Small intestine (tissue), 7 donors: ENCODE data around the gene CFAP99. TPM values are rescaled to one million over a fixed set of nuclear protein-coding genes. Genes with fewer than 3 reads are reported as not detected.

ENCODE experiments used
- DNase-seq, 2 donors: peaks; one replicate each; pipeline versions ENCODE4 v3.0.0 to v3.0.0-alpha.2; 2013
- FAIRE-seq: peaks from 2 replicates; lab custom pipeline; 2012; peaks lifted over from hg19 to GRCh38; lab: Jason Lieb, UNC
- H3K27ac ChIP-seq, 3 donors: one replicate each; pipeline ENCODE4 v1.5.1; 2013; ENCODE audit warnings: low read length in 2 of 3, mild to moderate bottlenecking in 2 of 3, control low read depth in 1 of 3, inconsistent platforms in 1 of 3, low read depth in 1 of 3, moderate library complexity in 1 of 3
- H3K27me3 ChIP-seq, 3 donors: one replicate each; pipeline ENCODE4 v1.6.1; 2013; ENCODE audit warnings: low read length in 3 of 3, inconsistent platforms in 1 of 3; ENCODE audit not compliant: control insufficient read depth in 3 of 3, insufficient read depth in 3 of 3
- H3K36me3 ChIP-seq, 3 donors: one replicate each; pipeline ENCODE4 v1.6.1; 2013; ENCODE audit warnings: low read length in 3 of 3, inconsistent platforms in 1 of 3, low read depth in 1 of 3, mild to moderate bottlenecking in 1 of 3, moderate library complexity in 1 of 3; ENCODE audit not compliant: control insufficient read depth in 3 of 3, insufficient read depth in 2 of 3
- H3K4me1 ChIP-seq, 3 donors: one replicate each; pipeline ENCODE4 v1.6.1; 2013; ENCODE audit warnings: low read length in 2 of 3, inconsistent platforms in 1 of 3, low read depth in 1 of 3, mild to moderate bottlenecking in 1 of 3, moderate library complexity in 1 of 3; ENCODE audit not compliant: control insufficient read depth in 3 of 3, insufficient read depth in 2 of 3
- H3K4me3 ChIP-seq, 3 donors: one replicate each; pipeline ENCODE4 v1.5.1; 2013; ENCODE audit warnings: low read length in 3 of 3, control low read depth in 1 of 3, inconsistent platforms in 1 of 3, low read depth in 1 of 3, mild to moderate bottlenecking in 1 of 3, moderate library complexity in 1 of 3
- H3K9me3 ChIP-seq, 2 donors: one replicate each; pipeline ENCODE4 v1.6.1; 2013; ENCODE audit warnings: low read depth in 1 of 2, low read length in 1 of 2; ENCODE audit not compliant: control insufficient read depth in 2 of 2, insufficient read depth in 1 of 2
- WGBS, 3 donors: extraction: QIAGEN DNeasy Blood & Tissue Kit; methylation state at CpG; one replicate each; pipeline ENCODE4 v1.1.7; 2013; 5-methylcytosine and 5-hydroxymethylcytosine counted together
- polyA plus RNA-seq, 4 donors: library from polyadenylated mRNA; stranded (reverse) in 3 of 4; unstranded in 1 of 4; fragments of 200-250 nt in 3 of 4; fragments of 120-200 nt in 1 of 4; gene quantifications; one replicate each; pipeline versions ENCODE4 v1.2.1 to v1.2.3, GENCODE V29; 2013
- donor health status: healthy with polysubstance abuse.
- donor health status: control.
- donor health status: control.
- donor health status: Bipolar disorder and iron deficiency.
- donor health status: healthy.

Gene CFAP99
- polyA plus RNA-seq, 4 donors = 0.15 to 0.67 (median 0.16) TPM; not detected in 1

- DNase-seq (no peak), FAIRE-seq (no peak)
- peaks cover 31 to 54% (median 45%) of the 10 kb centered on the region in 3 donors for H3K4me1 ChIP-seq
- peak overlapping the region in 2 of 3 donors; percentile 62 to 71 for H3K27ac ChIP-seq
- H3K9me3 ChIP-seq = no peaks in the 10 kb centered on the region
- H3K27me3 ChIP-seq = no peaks in the 10 kb centered on the region
- H3K4me3 ChIP-seq = no peak overlapping the region
- H3K36me3 ChIP-seq = peaks cover 0 to 17% (median 0%) of the 10 kb centered on the region in 3 donors
- 43 to 55% (median 52%) methylated on average over 6 of the region's 6 CpGs for WGBS, 3 donors
Measured at GRCh38 chr4:2484185-2484584, 65.4 kb downstream of the CFAP99 start.

- Histone ChIP-seq H3K36me3 (peaks cover 0 to 25% (median 1%) of the 10 kb centered on the region in 3 donors), H3K4me1 (peaks cover 28 to 48% (median 41%) of the 10 kb centered on the region in 3 donors), H3K4me3 (no peak overlapping the region), H3K27me3 (no peaks in the 10 kb centered on the region), H3K9me3 (no peaks in the 10 kb centered on the region), H3K27ac (peak overlapping the region; percentile 50 to 92 (median 71))
- peak; percentile 68 to 88 for DNase-seq
- 5 to 21% (median 8%) methylated on average over 11 of the region's 11 CpGs for WGBS, 3 donors
- FAIRE-seq = no peak
Measured at GRCh38 chr4:2484993-2485392, 66.2 kb downstream of the CFAP99 start.

GRCh38 chr4:2485956-2486355, 67.2 kb downstream of the CFAP99 start:
- FAIRE-seq = no peak
- no peaks in the 10 kb centered on the region for H3K27me3 ChIP-seq
- 78 to 92% (median 88%) methylated on average over 4 of the region's 4 CpGs for WGBS, 3 donors
- H3K4me3 ChIP-seq = no peak overlapping the region
- no peaks in the 10 kb centered on the region for H3K9me3 ChIP-seq
- H3K36me3 ChIP-seq = peaks cover 5 to 26% (median 7%) of the 10 kb centered on the region in 3 donors
- peaks cover 26 to 41% (median 37%) of the 10 kb centered on the region in 3 donors for H3K4me1 ChIP-seq
- peak overlapping the region in 1 of 3 donors; percentile 22 for H3K27ac ChIP-seq
- no peak for DNase-seq

GRCh38 chr4:2486981-2487380, 68.2 kb downstream of the CFAP99 start:
- Histone ChIP-seq H3K4me1 (peaks cover 20 to 32% (median 28%) of the 10 kb centered on the region in 3 donors), H3K9me3 (no peaks in the 10 kb centered on the region), H3K4me3 (no peak overlapping the region), H3K27ac (no peak overlapping the region), H3K27me3 (no peaks in the 10 kb centered on the region), H3K36me3 (peaks cover 11 to 30% (median 12%) of the 10 kb centered on the region in 3 donors)
- DNase-seq (peak in 1 of 2 donors; percentile 44), FAIRE-seq (no peak)
- WGBS, 3 donors = 76 to 85% (median 79%) methylated on average over 6 of the region's 6 CpGs

GRCh38 chr4:2487632-2488031, 68.9 kb downstream of the CFAP99 start:
- DNase-seq (no peak), FAIRE-seq (no peak)
- Histone ChIP-seq H3K9me3 (no peaks in the 10 kb centered on the region), H3K4me3 (no peak overlapping the region), H3K4me1 (peaks cover 16 to 26% (median 23%) of the 10 kb centered on the region in 3 donors), H3K27me3 (no peaks in the 10 kb centered on the region), H3K27ac (no peak overlapping the region), H3K36me3 (peaks cover 11 to 35% (median 16%) of the 10 kb centered on the region in 3 donors)
- 55 to 65% (median 64%) methylated on average over 6 of the region's 6 CpGs for WGBS, 3 donors

- H3K27ac ChIP-seq = peak overlapping the region in 1 of 3 donors; percentile 68
Measured at GRCh38 chr4:2489081-2489805, 70.5 kb downstream of the CFAP99 start.

GRCh38 chr4:2489841-2490552, 71.2 kb downstream of the CFAP99 start:
- FAIRE-seq = no peak
- Histone ChIP-seq H3K27ac (peak overlapping the region in 2 of 3 donors; percentile 22 to 68), H3K27me3 (no peaks in the 10 kb centered on the region), H3K4me3 (no peak overlapping the region), H3K36me3 (peaks cover 14 to 52% (median 20%) of the 10 kb centered on the region in 3 donors), H3K9me3 (no peaks in the 10 kb centered on the region), H3K4me1 (peaks cover 7 to 15% (median 13%) of the 10 kb centered on the region in 3 donors)
- DNase-seq = no peak
- WGBS, 3 donors = 80 to 82% (median 81%) methylated on average over 9 of the region's 9 CpGs

More at GRCh38 chr4:2489081-2489805, 70.5 kb downstream of the CFAP99 start:
- Histone ChIP-seq H3K4me3 (no peak overlapping the region), H3K36me3 (peaks cover 14 to 48% (median 20%) of the 10 kb centered on the region in 3 donors), H3K4me1 (peaks cover 13 to 19% (median 15%) of the 10 kb centered on the region in 3 donors), H3K27me3 (no peaks in the 10 kb centered on the region), H3K9me3 (no peaks in the 10 kb centered on the region)
- DNase-seq (no peak), FAIRE-seq (no peak)
- 91 to 93% (median 93%) methylated on average over 20 of the region's 20 CpGs for WGBS, 3 donors

- Histone ChIP-seq H3K27ac (no peak overlapping the region), H3K36me3 (peaks cover 21 to 71% (median 28%) of the 10 kb centered on the region in 3 donors), H3K4me1 (peaks cover 0 to 2% (median 2%) of the 10 kb centered on the region in 3 donors), H3K4me3 (no peak overlapping the region), H3K27me3 (no peaks in the 10 kb centered on the region), H3K9me3 (no peaks in the 10 kb centered on the region)
- DNase-seq = no peak
- 84 to 100% (median 85%) methylated on average over 1 of the region's 1 CpG for WGBS, 3 donors
- no peak for FAIRE-seq
Measured at GRCh38 chr4:2492970-2493369, 74.2 kb downstream of the CFAP99 start.
